Measurements from ENCODE around the gene SETD1B.

The SETD1B gene

GRCh38 chr12:121766290-121767039 is 37.3 kb upstream of the SETD1B start:
- H3K79me2 ChIP-seq (ENCODE audit: insufficient read depth, low read length) = no peaks in the 10 kb centered on the region
- H3K9ac ChIP-seq (ENCODE audit: low read depth, low read length, poor library complexity, severe bottlenecking) = no peak overlapping the region
- no peak overlapping the region for H3K4me2 ChIP-seq (ENCODE audit: low read depth, low read length, poor library complexity, severe bottlenecking)
- no peak overlapping the region for H2AFZ ChIP-seq (ENCODE audit: low read length)
- no peak for TF ChIP-seq EZH2phosphoT487 (IDR thresholded peaks at IDR 0.05; ENCODE audit: borderline replicate concordance)
- no peak for TF ChIP-seq CTCF (conservative IDR thresholded peaks at IDR 0.05; ENCODE audit: low read length)
- H3K4me1 ChIP-seq (ENCODE audit: insufficient read depth, low read length, poor library complexity, severe bottlenecking) = peaks cover 4% of the 10 kb centered on the region
- no peaks in the 10 kb centered on the region for H3K27me3 ChIP-seq (ENCODE audit: insufficient read depth, low read length, poor library complexity, severe bottlenecking)
- no peaks in the 10 kb centered on the region for H4K20me1 ChIP-seq (ENCODE audit: insufficient read depth, low read length, poor library complexity, severe bottlenecking)
- H3K9me3 ChIP-seq (ENCODE audit: insufficient read depth, low read depth, low read length) = no peaks in the 10 kb centered on the region
- no peaks in the 10 kb centered on the region for H3K9me2 ChIP-seq (replicated peaks; ENCODE audit: low read depth, low read length)
- H3F3A ChIP-seq (ENCODE audit: low read depth) = no peaks in the 10 kb centered on the region
- H3K4me3 ChIP-seq (ENCODE audit: low read length, poor library complexity, severe bottlenecking) = no peak overlapping the region
- no peaks in the 10 kb centered on the region for H3K36me3 ChIP-seq (ENCODE audit: insufficient read depth, low read length)

GRCh38 chr12:121767525-121768016 is 36.2 kb upstream of the SETD1B start:
- H4K20me1 ChIP-seq (ENCODE audit: insufficient read depth, low read length, poor library complexity, severe bottlenecking) = no peaks in the 10 kb centered on the region
- no peaks in the 10 kb centered on the region for H3K27me3 ChIP-seq (ENCODE audit: insufficient read depth, low read length, poor library complexity, severe bottlenecking)
- H3F3A ChIP-seq (ENCODE audit: low read depth) = no peaks in the 10 kb centered on the region
- H3K36me3 ChIP-seq (ENCODE audit: insufficient read depth, low read length) = no peaks in the 10 kb centered on the region
- no peak overlapping the region for H3K4me2 ChIP-seq (ENCODE audit: low read depth, low read length, poor library complexity, severe bottlenecking)
- no peak overlapping the region for H2AFZ ChIP-seq (ENCODE audit: low read length)
- no peak overlapping the region for H3K4me3 ChIP-seq (ENCODE audit: low read length, poor library complexity, severe bottlenecking)
- no peaks in the 10 kb centered on the region for H3K79me2 ChIP-seq (ENCODE audit: insufficient read depth, low read length)
- peaks cover 4% of the 10 kb centered on the region for H3K4me1 ChIP-seq (ENCODE audit: insufficient read depth, low read length, poor library complexity, severe bottlenecking)
- H3K9me2 ChIP-seq (replicated peaks; ENCODE audit: low read depth, low read length) = no peaks in the 10 kb centered on the region
- TF ChIP-seq EZH2phosphoT487 (IDR thresholded peaks at IDR 0.05; ENCODE audit: borderline replicate concordance) (no peak), CTCF (conservative IDR thresholded peaks at IDR 0.05; ENCODE audit: low read length) (no peak)
- H3K9me3 ChIP-seq (ENCODE audit: insufficient read depth, low read depth, low read length) = no peaks in the 10 kb centered on the region
- H3K9ac ChIP-seq (ENCODE audit: low read depth, low read length, poor library complexity, severe bottlenecking) = no peak overlapping the region

GRCh38 chr12:121769297-121769830 is 34.4 kb upstream of the SETD1B start:
- TF ChIP-seq CTCF (conservative IDR thresholded peaks at IDR 0.05; ENCODE audit: low read length) (no peak), EZH2phosphoT487 (IDR thresholded peaks at IDR 0.05; ENCODE audit: borderline replicate concordance) (no peak)
- H3K4me3 ChIP-seq (ENCODE audit: low read length, poor library complexity, severe bottlenecking) = no peak overlapping the region

More at GRCh38 chr12:121769297-121769830, 34.4 kb upstream of the SETD1B start:
- Histone ChIP-seq H3K9ac (ENCODE audit: low read depth, low read length, poor library complexity, severe bottlenecking) (no peak overlapping the region), H3K4me1 (ENCODE audit: insufficient read depth, low read length, poor library complexity, severe bottlenecking) (peaks cover 13% of the 10 kb centered on the region), H3K36me3 (ENCODE audit: insufficient read depth, low read length) (no peaks in the 10 kb centered on the region), H3F3A (ENCODE audit: low read depth) (no peaks in the 10 kb centered on the region), H3K79me2 (ENCODE audit: insufficient read depth, low read length) (no peaks in the 10 kb centered on the region), H3K9me2 (replicated peaks; ENCODE audit: low read depth, low read length) (no peaks in the 10 kb centered on the region), H2AFZ (ENCODE audit: low read length) (no peak overlapping the region), H3K9me3 (ENCODE audit: insufficient read depth, low read depth, low read length) (no peaks in the 10 kb centered on the region), H3K27me3 (ENCODE audit: insufficient read depth, low read length, poor library complexity, severe bottlenecking) (no peaks in the 10 kb centered on the region), H3K4me2 (ENCODE audit: low read depth, low read length, poor library complexity, severe bottlenecking) (no peak overlapping the region), H4K20me1 (ENCODE audit: insufficient read depth, low read length, poor library complexity, severe bottlenecking) (no peaks in the 10 kb centered on the region)
